NCI-H1694 (cell line): ENCODE data around the gene PARD3.

ENCODE experiments used
- DNase-seq: peaks from one replicate; lab custom pipeline; 2025; lab: John Stamatoyannopoulos, UW

The PARD3 gene

GRCh38 chr10:34580214-34580613 lies 234.9 kb downstream of the PARD3 start:
- DNase-seq, result no peak

GRCh38 chr10:34578468-34578867 lies 236.6 kb downstream of the PARD3 start:
- DNase-seq, result no peak

- DNase-seq, result no peak
These were observed 238.3 kb downstream of the PARD3 start for GRCh38 chr10:34576797-34577196.

GRCh38 chr10:34575882-34576281 lies 239.2 kb downstream of the PARD3 start:
- no peak for DNase-seq

- DNase-seq, result no peak
These were observed 240.7 kb downstream of the PARD3 start for GRCh38 chr10:34574353-34574934.

GRCh38 chr10:34570887-34571286 lies 244.2 kb downstream of the PARD3 start:
- no peak for DNase-seq

GRCh38 chr10:34567659-34568253 lies 247.3 kb downstream of the PARD3 start:
- no peak for DNase-seq

- no peak for DNase-seq
These were observed 249.2 kb downstream of the PARD3 start for GRCh38 chr10:34565934-34566333.

- DNase-seq, result no peak
These were observed 257.0 kb downstream of the PARD3 start for GRCh38 chr10:34558093-34558583.

GRCh38 chr10:34557173-34557572 lies 257.9 kb downstream of the PARD3 start:
- no peak for DNase-seq

- DNase-seq, result no peak
These were observed 259.4 kb downstream of the PARD3 start for GRCh38 chr10:34555653-34556052.

- no peak for DNase-seq
These were observed 261.3 kb downstream of the PARD3 start for GRCh38 chr10:34553747-34554146.

GRCh38 chr10:34551295-34551694 lies 263.8 kb downstream of the PARD3 start:
- DNase-seq, result no peak

GRCh38 chr10:34549953-34550352 lies 265.1 kb downstream of the PARD3 start:
- no peak for DNase-seq

GRCh38 chr10:34549001-34549400 lies 266.1 kb downstream of the PARD3 start:
- DNase-seq, result no peak

GRCh38 chr10:34548466-34548865 lies 266.6 kb downstream of the PARD3 start:
- no peak for DNase-seq

GRCh38 chr10:34547695-34548094 lies 267.4 kb downstream of the PARD3 start:
- no peak for DNase-seq

GRCh38 chr10:34547291-34547690 lies 267.8 kb downstream of the PARD3 start:
- no peak for DNase-seq

GRCh38 chr10:34544400-34544799 lies 270.7 kb downstream of the PARD3 start:
- no peak for DNase-seq

- DNase-seq, result no peak
These were observed 271.4 kb downstream of the PARD3 start for GRCh38 chr10:34543716-34544115.

GRCh38 chr10:34540492-34540891 lies 274.6 kb downstream of the PARD3 start:
- DNase-seq, result no peak

GRCh38 chr10:34539533-34540315 lies 275.4 kb downstream of the PARD3 start:
- no peak for DNase-seq

- no peak for DNase-seq
These were observed 276.7 kb downstream of the PARD3 start for GRCh38 chr10:34538281-34538829.
